Measurements from ENCODE around the gene CRADD. TPM values are rescaled to one million over a fixed set of nuclear protein-coding genes. Genes with fewer than 3 reads are reported as not detected.

The CRADD gene
- total RNA-seq, 3 donors from 2014 or later = 24.0 to 49.8 (median 44.2) TPM

GRCh38 chr12:93836620-93837260, 159.6 kb downstream of the CRADD start:
- TF ChIP-seq POLR2A (IDR thresholded peaks at IDR 0.05) (no peak), CTCF (IDR thresholded peaks at IDR 0.05) (no peak), POLR2AphosphoS5 (IDR thresholded peaks at IDR 0.05) (no peak)
- Histone ChIP-seq H3K27ac (no peak overlapping the region), H3K4me1 (no peaks in the 10 kb centered on the region), H3K4me3 (no peak overlapping the region), H3K36me3 (no peaks in the 10 kb centered on the region), H3K27me3 (no peaks in the 10 kb centered on the region), H3K9me3 (no peaks in the 10 kb centered on the region)
- no peak for DNase-seq (ENCODE audit: low spot score in 2 of 2)
- intact Hi-C loops (cut with DNase I; ENCODE audit: low total_unique reads) = no loop called here

GRCh38 chr12:93838193-93838592, 161.0 kb downstream of the CRADD start:
- H3K27me3 ChIP-seq = no peaks in the 10 kb centered on the region
- TF ChIP-seq POLR2AphosphoS5 (IDR thresholded peaks at IDR 0.05) (no peak), CTCF (IDR thresholded peaks at IDR 0.05) (no peak), POLR2A (IDR thresholded peaks at IDR 0.05) (no peak)
- no peaks in the 10 kb centered on the region for H3K9me3 ChIP-seq
- intact Hi-C loops (cut with DNase I; ENCODE audit: low total_unique reads) = no loop called here
- no peak overlapping the region for H3K27ac ChIP-seq
- H3K4me3 ChIP-seq = no peak overlapping the region
- H3K36me3 ChIP-seq = no peaks in the 10 kb centered on the region
- no peak for DNase-seq (ENCODE audit: low spot score in 2 of 2)
- H3K4me1 ChIP-seq = no peaks in the 10 kb centered on the region

DNA sequence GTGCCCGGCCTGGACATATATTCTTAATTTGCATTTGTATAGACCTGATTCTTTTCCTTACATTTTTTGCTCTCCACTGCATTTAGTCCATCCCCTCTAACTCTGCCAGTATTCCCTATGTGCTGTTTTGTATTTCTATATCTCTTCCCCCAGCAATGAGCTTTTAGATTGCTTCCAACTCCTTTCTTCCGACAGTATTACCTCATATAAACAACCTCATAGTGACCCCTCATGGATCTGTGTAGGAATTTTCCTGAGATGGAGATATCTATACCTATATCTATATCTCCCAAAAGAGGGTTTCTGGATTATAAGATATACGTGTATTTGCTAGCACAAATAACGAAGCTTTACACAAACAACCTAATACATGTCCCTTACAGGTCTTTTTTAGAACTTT, 161.9 kb downstream of the CRADD start:
- Histone ChIP-seq H3K36me3 (no peaks in the 10 kb centered on the region), H3K4me1 (no peaks in the 10 kb centered on the region), H3K4me3 (no peak overlapping the region), H3K27ac (no peak overlapping the region), H3K9me3 (no peaks in the 10 kb centered on the region), H3K27me3 (no peaks in the 10 kb centered on the region)
- intact Hi-C loops (cut with DNase I; ENCODE audit: low total_unique reads) = no loop called here
- DNase-seq (ENCODE audit: low spot score in 2 of 2) = no peak
- TF ChIP-seq POLR2A (IDR thresholded peaks at IDR 0.05) (no peak), CTCF (IDR thresholded peaks at IDR 0.05) (no peak), POLR2AphosphoS5 (IDR thresholded peaks at IDR 0.05) (no peak)

GRCh38 chr12:93841671-93842070, 164.5 kb downstream of the CRADD start:
- no peaks in the 10 kb centered on the region for H3K9me3 ChIP-seq
- H3K36me3 ChIP-seq = no peaks in the 10 kb centered on the region
- no peaks in the 10 kb centered on the region for H3K27me3 ChIP-seq
- TF ChIP-seq POLR2AphosphoS5 (IDR thresholded peaks at IDR 0.05) (no peak), POLR2A (IDR thresholded peaks at IDR 0.05) (no peak), CTCF (IDR thresholded peaks at IDR 0.05) (no peak)
- no peak overlapping the region for H3K27ac ChIP-seq
- intact Hi-C loops (cut with DNase I; ENCODE audit: low total_unique reads) = no loop called here
- H3K4me1 ChIP-seq = no peaks in the 10 kb centered on the region
- DNase-seq (ENCODE audit: low spot score in 2 of 2) = no peak
- H3K4me3 ChIP-seq = no peak overlapping the region

- H3K4me1 ChIP-seq = no peaks in the 10 kb centered on the region
- no peak for TF ChIP-seq POLR2AphosphoS5 (IDR thresholded peaks at IDR 0.05)
- TF ChIP-seq POLR2A (IDR thresholded peaks at IDR 0.05) = no peak
- TF ChIP-seq CTCF (IDR thresholded peaks at IDR 0.05) = no peak
- no peaks in the 10 kb centered on the region for H3K9me3 ChIP-seq
- no peaks in the 10 kb centered on the region for H3K27me3 ChIP-seq
- H3K36me3 ChIP-seq = no peaks in the 10 kb centered on the region
- no peak overlapping the region for H3K4me3 ChIP-seq
- intact Hi-C loops (cut with DNase I; ENCODE audit: low total_unique reads) = no loop called here
- DNase-seq (ENCODE audit: low spot score in 2 of 2) = no peak
- H3K27ac ChIP-seq = no peak overlapping the region
Observed at GRCh38 chr12:93844164-93844784, 167.1 kb downstream of the CRADD start.
